Adrenal gland (tissue), 5 donors: ENCODE measurements around the gene XIAP.

ENCODE experiments used
- POLR2A ChIP-seq, 2 donors: fragments of 450-650 bp; IDR thresholded peaks; one replicate each; pipeline ENCODE4 v1.6.1; 2017; ENCODE audit warnings: antibody characterized with exemption in 2 of 2, mild to moderate bottlenecking in 2 of 2, moderate library complexity in 1 of 2
- TF ChIP-seq, protein P1 (sequence below), 6 experiments: fragments of 450-650 bp in 4 of 6; fragments of 200-600 bp in 2 of 6; sonication (generic) in 1 of 6; IDR thresholded peaks; 1 replicate in 5 of 6; 2 replicates in 1 of 6; pipeline versions ENCODE4 v1.5.1 to v1.8.0; 2016 to 2021; ENCODE audit warnings: antibody characterized with exemption in 6 of 6, mild to moderate bottlenecking in 2 of 6, moderate library complexity in 1 of 6
- donor health status: DM: no; HTN: no; CAD: no.

DNA sequence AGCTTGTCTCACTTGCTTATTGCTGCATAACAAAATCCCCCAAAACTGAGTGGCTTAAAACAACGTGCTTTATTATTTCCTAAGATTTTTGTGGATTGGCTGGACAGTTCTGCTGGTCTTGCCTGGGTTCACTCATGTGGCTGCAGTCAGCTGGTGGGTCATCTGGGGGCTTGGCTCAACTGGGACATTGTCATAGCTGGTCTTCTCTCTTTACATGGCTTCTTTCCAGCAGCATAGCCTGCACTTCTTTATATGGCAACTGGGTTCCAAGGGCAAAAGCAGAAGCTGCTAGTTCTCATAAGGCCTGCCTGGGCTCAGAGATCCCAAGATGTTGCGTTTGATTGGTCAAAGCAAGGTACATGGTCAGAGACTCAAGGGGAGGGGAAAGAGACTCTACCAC lies 68.0 kb downstream of the XIAP start:
- TF ChIP-seq POLR2A (IDR thresholded peaks at IDR 0.05) = no peak
- TF ChIP-seq, protein P1, sequence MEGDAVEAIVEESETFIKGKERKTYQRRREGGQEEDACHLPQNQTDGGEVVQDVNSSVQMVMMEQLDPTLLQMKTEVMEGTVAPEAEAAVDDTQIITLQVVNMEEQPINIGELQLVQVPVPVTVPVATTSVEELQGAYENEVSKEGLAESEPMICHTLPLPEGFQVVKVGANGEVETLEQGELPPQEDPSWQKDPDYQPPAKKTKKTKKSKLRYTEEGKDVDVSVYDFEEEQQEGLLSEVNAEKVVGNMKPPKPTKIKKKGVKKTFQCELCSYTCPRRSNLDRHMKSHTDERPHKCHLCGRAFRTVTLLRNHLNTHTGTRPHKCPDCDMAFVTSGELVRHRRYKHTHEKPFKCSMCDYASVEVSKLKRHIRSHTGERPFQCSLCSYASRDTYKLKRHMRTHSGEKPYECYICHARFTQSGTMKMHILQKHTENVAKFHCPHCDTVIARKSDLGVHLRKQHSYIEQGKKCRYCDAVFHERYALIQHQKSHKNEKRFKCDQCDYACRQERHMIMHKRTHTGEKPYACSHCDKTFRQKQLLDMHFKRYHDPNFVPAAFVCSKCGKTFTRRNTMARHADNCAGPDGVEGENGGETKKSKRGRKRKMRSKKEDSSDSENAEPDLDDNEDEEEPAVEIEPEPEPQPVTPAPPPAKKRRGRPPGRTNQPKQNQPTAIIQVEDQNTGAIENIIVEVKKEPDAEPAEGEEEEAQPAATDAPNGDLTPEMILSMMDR (IDR thresholded peaks at IDR 0.05) = no peak
